Endothelial cell of umbilical vein (primary cell): Measurements from ENCODE around the gene LRRC4B. TPM values are rescaled to one million over a fixed set of nuclear protein-coding genes. Genes with fewer than 3 reads are reported as not detected.

Experiments
- BruUV-seq: library from RNA; stranded (reverse); fragments of 400-500 nt; replicated peaks from 2 replicates; lab custom pipeline; 2021; lab: Mats Ljungman, UMichigan
- CTCF ChIA-PET: fragments of 300-600, 350-600 bp; sonication (Branson Sonifier 250); formaldehyde crosslinking; loops from one replicate; lab custom pipeline; 2021; ENCODE audit warnings: antibody characterized with exemption, inconsistent platforms; lab: Charles Lee
- POLR2A ChIA-PET: fragments of 300-600, 350-600 bp; sonication (Branson Sonifier 250); formaldehyde crosslinking; loops from one replicate; lab custom pipeline; 2021; ENCODE audit warnings: antibody characterized with exemption, inconsistent platforms; lab: Charles Lee
- DNase-seq: peaks from one replicate; pipeline ENCODE4 v3.0.0-alpha.2; 2011; ENCODE audit warnings: low read depth, low spot score
- FAIRE-seq: peaks from 2 replicates; lab custom pipeline; 2011; peaks lifted over from hg19 to GRCh38; lab: Jason Lieb, UNC
- H2AFZ ChIP-seq: 2 replicates; pipeline ENCODE4 v1.6.0; 2012; ENCODE audit warnings: low read depth, low read length, control low read depth, inconsistent platforms
- H3K27ac ChIP-seq: 2 replicates; pipeline ENCODE4 v1.5.1; 2011; ENCODE audit warnings: low read depth, mild to moderate bottlenecking, control low read depth, low read length, moderate library complexity; ENCODE audit not compliant: insufficient read depth
- H3K27me3 ChIP-seq, 2 experiments: 2 replicates each; pipeline versions ENCODE4 v1.6.0 to v1.6.1; 2011; ENCODE audit warnings: low read length in 2 of 2, mixed read lengths in 1 of 2; ENCODE audit not compliant: control insufficient read depth in 2 of 2, insufficient read depth in 2 of 2
- H3K36me3 ChIP-seq, 2 experiments: 2 replicates in 1 of 2; 3 replicates in 1 of 2; pipeline ENCODE4 v1.5.1; 2011; ENCODE audit warnings: low read length in 2 of 2, mild to moderate bottlenecking in 1 of 2, moderate library complexity in 1 of 2; ENCODE audit not compliant: control insufficient read depth in 2 of 2, insufficient read depth in 2 of 2; ENCODE audit errors: extremely low read depth in 1 of 2
- H3K4me1 ChIP-seq: 3 replicates; pipeline ENCODE4 v1.5.1; 2011; ENCODE audit warnings: mild to moderate bottlenecking, low read length; ENCODE audit not compliant: control insufficient read depth, insufficient read depth; ENCODE audit errors: extremely low read depth
- H3K4me2 ChIP-seq: 2 replicates; pipeline ENCODE4 v1.6.1; 2011; ENCODE audit warnings: low read length, control low read depth, mixed read lengths; ENCODE audit not compliant: insufficient read depth
- H3K4me3 ChIP-seq, 3 experiments: fragments of 200-600 bp in 1 of 3; sonication (generic), shearing (Covaris generic) in 1 of 3; replicated peaks in 1 of 3; 2 replicates each; pipeline ENCODE4 v1.5.1; 2011 to 2016; ENCODE audit warnings: control low read depth in 3 of 3, low read length in 3 of 3, mild to moderate bottlenecking in 2 of 3, inconsistent platforms in 1 of 3, low read depth in 1 of 3, moderate library complexity in 1 of 3; ENCODE audit not compliant: insufficient read depth in 1 of 3
- H3K79me2 ChIP-seq: 2 replicates; pipeline ENCODE4 v1.6.0; 2012; ENCODE audit warnings: low read length, inconsistent platforms; ENCODE audit not compliant: control insufficient read depth, insufficient read depth
- H3K9ac ChIP-seq: replicated peaks from 2 replicates; pipeline ENCODE3; 2011; ENCODE audit warnings: low read length, control low read depth; ENCODE audit not compliant: insufficient read depth; ENCODE audit errors: extremely low read depth
- H3K9me1 ChIP-seq: replicated peaks from 3 replicates; pipeline ENCODE4 v1.6.0; 2011; ENCODE audit warnings: mild to moderate bottlenecking, low read length; ENCODE audit not compliant: control insufficient read depth, insufficient read depth; ENCODE audit errors: extremely low read depth
- H3K9me3 ChIP-seq: replicated peaks from 2 replicates; pipeline ENCODE4 v1.5.1; 2012; ENCODE audit warnings: low read length, inconsistent platforms; ENCODE audit not compliant: control insufficient read depth, insufficient read depth
- H4K20me1 ChIP-seq: replicated peaks from 2 replicates; pipeline ENCODE3; 2011; ENCODE audit warnings: mild to moderate bottlenecking, low read length; ENCODE audit not compliant: control insufficient read depth, insufficient read depth; ENCODE audit errors: extremely low read depth
- FOS ChIP-seq: IDR thresholded peaks from 2 replicates; pipeline ENCODE4 v1.6.1; 2011; ENCODE audit warnings: mild to moderate bottlenecking, low read length, moderate library complexity, borderline replicate concordance; ENCODE audit not compliant: insufficient read depth
- GATA2 ChIP-seq: IDR thresholded peaks from 2 replicates; pipeline ENCODE4 v1.7.0; 2011; ENCODE audit warnings: low read depth, mild to moderate bottlenecking, moderate library complexity, mixed read lengths, low read length; ENCODE audit not compliant: insufficient read length, insufficient read depth
- JUN ChIP-seq: IDR thresholded peaks from 2 replicates; pipeline ENCODE4 v1.6.1; 2011; ENCODE audit warnings: borderline replicate concordance, low read depth; ENCODE audit not compliant: insufficient read length, insufficient read depth
- MYC ChIP-seq: IDR thresholded peaks from one replicate; pipeline ENCODE4 v1.6.1; 2011; ENCODE audit warnings: mild to moderate bottlenecking, low read depth, low read length
- POLR2A ChIP-seq: IDR thresholded peaks from 2 replicates; pipeline ENCODE4 v1.6.1; 2012; ENCODE audit warnings: low read depth, mild to moderate bottlenecking, control low read depth, low read length
- POLR2AphosphoS5 ChIP-seq: IDR thresholded peaks from 2 replicates; pipeline ENCODE4 v1.6.1; 2012; ENCODE audit warnings: low read depth, mild to moderate bottlenecking, control low read depth, low read length, moderate library complexity; ENCODE audit not compliant: insufficient read depth
- dilution Hi-C: fragments of 300-500 bp; cut with MboI; formaldehyde crosslinking; loops from one replicate; pipeline ENCODE4 v1.15.0; 2019; ENCODE audit warnings: low sequenced_read_pairs; ENCODE audit not compliant: extremely low pct_ligation_motif_present
- intact Hi-C: fragments of 100-400 bp; cut with micrococcal nuclease; formaldehyde crosslinking; loops from one replicate; pipeline ENCODE4 v1.10.0; 2022
- polyA plus RNA-seq, 4 experiments: library from polyadenylated mRNA; depleted of rRNA in 3 of 4; stranded (reverse) in 3 of 4; unstranded in 1 of 4; fragments of >200 nt; gene quantifications; 2 replicates each; pipeline versions ENCODE4 v1.2.1 to v1.2.3, GENCODE V29; 2011 to 2012; ENCODE audit warnings: missing spikeins in 1 of 4
- total RNA-seq: library from RNA; stranded (reverse); gene quantifications from 2 replicates; pipeline ENCODE4 v1.2.3, GENCODE V29; 2021
- TF ChIP-seq, protein P1 (sequence below), 2 donors: IDR thresholded peaks; 1 replicate in 1 of 2; 2 replicates in 1 of 2; pipeline ENCODE4 v1.5.1; 2011; ENCODE audit warnings: low read length in 2 of 2, mild to moderate bottlenecking in 2 of 2, moderate library complexity in 2 of 2, control low read depth in 1 of 2, inconsistent platforms in 1 of 2, low read depth in 1 of 2; ENCODE audit not compliant: insufficient read depth in 1 of 2; ENCODE audit errors: extremely low read depth in 1 of 2

The LRRC4B gene
- total and polyA plus RNA-seq, 2 donors (not counting 3 experiments of a cell fraction or from before 2014, with no cell fraction given): 0.08 TPM; not detected in 1

DNA sequence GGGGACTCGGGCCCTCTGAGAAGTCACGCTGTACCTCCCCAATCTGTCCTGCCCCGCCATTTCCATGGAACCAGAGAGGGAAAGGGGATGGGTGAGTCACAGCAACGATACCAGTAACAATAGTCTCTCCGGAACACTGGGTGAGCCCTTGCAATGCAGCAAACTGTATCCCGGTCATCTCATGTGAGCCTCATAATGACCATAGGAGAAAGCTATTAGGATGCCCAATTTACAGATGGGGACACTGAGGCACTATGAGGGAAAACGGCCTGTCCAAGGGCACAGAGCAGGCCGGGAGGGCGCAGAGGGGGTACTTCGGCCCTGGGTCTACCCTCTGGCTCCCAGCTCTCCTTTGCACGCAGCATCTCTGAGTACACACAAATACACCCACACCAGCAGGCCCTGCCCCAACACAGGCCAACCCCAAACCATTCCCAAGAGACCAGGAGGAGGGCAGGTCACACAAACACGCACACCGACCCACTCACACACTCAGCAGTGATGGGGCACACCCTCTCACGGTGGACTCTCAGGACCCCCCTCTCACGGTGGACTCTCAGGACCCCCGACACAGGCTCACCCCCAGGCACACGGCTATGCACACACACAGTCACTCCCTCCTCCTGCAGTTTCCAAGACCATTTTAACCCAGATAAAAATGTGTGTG is 18.2 kb downstream of the LRRC4B start:
- TF ChIP-seq POLR2A (no peak), GATA2 (no peak), FOS (no peak), MYC (no peak), POLR2AphosphoS5 (no peak), JUN (no peak)
- TF ChIP-seq, protein P1, sequence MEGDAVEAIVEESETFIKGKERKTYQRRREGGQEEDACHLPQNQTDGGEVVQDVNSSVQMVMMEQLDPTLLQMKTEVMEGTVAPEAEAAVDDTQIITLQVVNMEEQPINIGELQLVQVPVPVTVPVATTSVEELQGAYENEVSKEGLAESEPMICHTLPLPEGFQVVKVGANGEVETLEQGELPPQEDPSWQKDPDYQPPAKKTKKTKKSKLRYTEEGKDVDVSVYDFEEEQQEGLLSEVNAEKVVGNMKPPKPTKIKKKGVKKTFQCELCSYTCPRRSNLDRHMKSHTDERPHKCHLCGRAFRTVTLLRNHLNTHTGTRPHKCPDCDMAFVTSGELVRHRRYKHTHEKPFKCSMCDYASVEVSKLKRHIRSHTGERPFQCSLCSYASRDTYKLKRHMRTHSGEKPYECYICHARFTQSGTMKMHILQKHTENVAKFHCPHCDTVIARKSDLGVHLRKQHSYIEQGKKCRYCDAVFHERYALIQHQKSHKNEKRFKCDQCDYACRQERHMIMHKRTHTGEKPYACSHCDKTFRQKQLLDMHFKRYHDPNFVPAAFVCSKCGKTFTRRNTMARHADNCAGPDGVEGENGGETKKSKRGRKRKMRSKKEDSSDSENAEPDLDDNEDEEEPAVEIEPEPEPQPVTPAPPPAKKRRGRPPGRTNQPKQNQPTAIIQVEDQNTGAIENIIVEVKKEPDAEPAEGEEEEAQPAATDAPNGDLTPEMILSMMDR (IDR thresholded peaks at IDR 0.05; ENCODE audit: extremely low read depth in 1 of 2, insufficient read depth in 1 of 2, low read depth in 1 of 2, low read length in 2 of 2): no peak
- Histone ChIP-seq H3K9me3 (no peaks in the 10 kb centered on the region), H3K9me1 (no peaks in the 10 kb centered on the region), H3K27ac (no peak overlapping the region), H3K27me3 (peaks cover 4 to 5% of the 10 kb centered on the region in 2 experiments), H4K20me1 (no peaks in the 10 kb centered on the region), H3K79me2 (no peaks in the 10 kb centered on the region), H2AFZ (no peak overlapping the region), H3K9ac (no peak overlapping the region), H3K4me2 (no peak overlapping the region), H3K36me3 (no peaks in the 10 kb centered on the region), H3K4me3 (no peak overlapping the region), H3K4me1 (no peaks in the 10 kb centered on the region)
- BruUV-seq: no TSS peak
- ChIA-PET POLR2A (no interaction called here), CTCF (interaction anchor here (1.3 kb wide), 1 partner anchor 12 kb away, joined by 4 read pairs; no protein-coding TSS in a partner anchor)
- DNase-seq (no peak), FAIRE-seq (no peak)
- intact Hi-C loops: no loop called here
- dilution Hi-C loops: no loop called here
